Activated CD4-positive, alpha-beta T cell treated with anti-CD3 and anti-CD28 coated beads for 4 hours (primary cell): ENCODE data around the gene STK4.

Source experiments
- DNase-seq, 2 donors: peaks; one replicate each; pipeline ENCODE4 v3.0.0-alpha.2; 2020

The STK4 gene

GRCh38 chr20:45032781-45033180 is 66.5 kb downstream of the STK4 start:
- DNase-seq = no peak

GRCh38 chr20:45034436-45034835 is 68.1 kb downstream of the STK4 start:
- no peak for DNase-seq

- DNase-seq = peak; percentile 59
Measured at GRCh38 chr20:45036044-45036755, 69.9 kb downstream of the STK4 start.

- DNase-seq = no peak
Measured at GRCh38 chr20:45037050-45037449, 70.7 kb downstream of the STK4 start.

- no peak for DNase-seq
Measured at GRCh38 chr20:45037635-45038034, 71.3 kb downstream of the STK4 start.

GRCh38 chr20:45038745-45039474 is 72.6 kb downstream of the STK4 start:
- no peak for DNase-seq

- no peak for DNase-seq
Measured at GRCh38 chr20:45039475-45039820, 73.1 kb downstream of the STK4 start.

- DNase-seq = no peak
Measured at GRCh38 chr20:45041464-45042337, 75.4 kb downstream of the STK4 start.

GRCh38 chr20:45042978-45043377 is 76.7 kb downstream of the STK4 start:
- DNase-seq = no peak

GRCh38 chr20:45044084-45044573 is 77.8 kb downstream of the STK4 start:
- peak; percentile 42 to 44 for DNase-seq

GRCh38 chr20:45044601-45045000 is 78.3 kb downstream of the STK4 start:
- DNase-seq = no peak

- no peak for DNase-seq
Measured at GRCh38 chr20:45047581-45048119, 81.3 kb downstream of the STK4 start.

- DNase-seq = no peak
Measured at GRCh38 chr20:45049438-45049837, 83.1 kb downstream of the STK4 start.

GRCh38 chr20:45049904-45050471 is 83.7 kb downstream of the STK4 start:
- DNase-seq = peak in 1 of 2 donors; percentile 9

GRCh38 chr20:45051204-45052060 is 85.1 kb downstream of the STK4 start:
- DNase-seq = no peak

GRCh38 chr20:45052698-45053429 is 86.6 kb downstream of the STK4 start:
- DNase-seq = no peak

- no peak for DNase-seq
Measured at GRCh38 chr20:45053430-45054351, 87.4 kb downstream of the STK4 start.

- DNase-seq = no peak
Measured at GRCh38 chr20:45055056-45055455, 88.7 kb downstream of the STK4 start.

GRCh38 chr20:45056473-45057173 is 90.3 kb downstream of the STK4 start:
- DNase-seq = no peak
